T47D (cell line): Measurements from ENCODE around the gene USO1.
"Not testable (repeated sequence)": the region's sequence is repeated elsewhere in the genome, so short reads cannot be mapped to it uniquely, and the experiment has no call there.

Experiments
- DNase-seq, 2 experiments: peaks; one replicate each; pipeline versions ENCODE4 v3.0.0 to v3.0.0-alpha.2; 2011 to 2012; ENCODE audit warnings: low read depth in 1 of 2, low spot score in 1 of 2
- JUND ChIP-seq: IDR thresholded peaks from 2 replicates; pipeline ENCODE4 v1.6.1; 2012; ENCODE audit warnings: low read depth
- in situ Hi-C: cut with HindIII; loops from 2 replicates; pipeline ENCODE4 v1.10.0; 2016; ENCODE audit warnings: low sequenced_read_pairs, low pct_unique_long_range_greater_than_20kb

USO1 gene

DNA sequence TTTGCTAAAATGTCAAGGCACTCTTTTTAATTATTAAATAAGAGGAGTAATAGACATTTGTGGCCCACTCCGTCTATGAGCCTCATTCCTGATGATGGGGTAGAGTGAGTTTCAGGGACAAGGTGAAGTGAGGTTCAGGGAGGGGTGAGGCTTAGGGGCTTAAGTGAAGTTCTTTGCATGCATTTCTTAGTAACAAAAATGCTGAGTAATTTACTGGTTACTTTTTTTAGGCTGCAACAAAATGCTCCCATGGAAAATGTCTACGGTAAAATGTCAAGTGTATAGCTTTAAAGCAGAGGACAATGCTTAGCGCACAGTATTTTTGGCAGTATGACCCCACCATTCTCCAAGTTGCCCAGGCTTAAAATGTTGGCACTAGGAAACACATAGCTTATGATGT is 2.0 kb upstream of the USO1 start:
- no peak for DNase-seq
- in situ Hi-C loops = no loop called here
- no peak for TF ChIP-seq JUND

- TF ChIP-seq JUND = no peak
- no peak for DNase-seq
- in situ Hi-C loops = no loop called here
Measured at GRCh38 chr4:75723163-75724065, 963 bp upstream of the USO1 start.

GRCh38 chr4:75724867-75725724 is 719 bp downstream of the USO1 start:
- in situ Hi-C loops = no loop called here
- TF ChIP-seq JUND = no peak
- peak; percentile 10 to 67 for DNase-seq

- in situ Hi-C loops, DNase-seq: not testable (repeated sequence)
Measured at GRCh38 chr4:75725942-75726538, 1.7 kb downstream of the USO1 start.

DNA sequence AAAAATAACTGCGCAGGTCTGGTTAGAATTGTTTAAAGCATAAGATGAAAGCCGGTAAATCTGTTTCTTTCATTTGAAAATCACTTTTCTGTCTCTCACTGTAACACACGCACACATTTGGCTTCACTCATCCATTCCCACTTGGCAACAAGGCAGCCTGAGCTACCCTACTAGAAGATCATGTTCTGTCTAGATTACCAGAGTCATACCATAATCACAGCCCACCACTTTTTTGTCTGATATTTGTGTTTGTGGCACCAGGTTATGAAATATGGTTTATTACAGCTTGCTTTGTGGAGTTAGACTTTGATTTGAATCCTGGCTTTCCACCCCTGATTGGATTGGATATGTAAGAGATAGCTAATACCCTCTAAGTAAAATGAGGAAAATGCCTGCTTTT is 2.2 kb downstream of the USO1 start:
- in situ Hi-C loops = no loop called here
- no peak for DNase-seq
- TF ChIP-seq JUND = no peak

- in situ Hi-C loops = no loop called here
Measured at GRCh38 chr4:75727073-75727472, 2.7 kb downstream of the USO1 start.

DNA sequence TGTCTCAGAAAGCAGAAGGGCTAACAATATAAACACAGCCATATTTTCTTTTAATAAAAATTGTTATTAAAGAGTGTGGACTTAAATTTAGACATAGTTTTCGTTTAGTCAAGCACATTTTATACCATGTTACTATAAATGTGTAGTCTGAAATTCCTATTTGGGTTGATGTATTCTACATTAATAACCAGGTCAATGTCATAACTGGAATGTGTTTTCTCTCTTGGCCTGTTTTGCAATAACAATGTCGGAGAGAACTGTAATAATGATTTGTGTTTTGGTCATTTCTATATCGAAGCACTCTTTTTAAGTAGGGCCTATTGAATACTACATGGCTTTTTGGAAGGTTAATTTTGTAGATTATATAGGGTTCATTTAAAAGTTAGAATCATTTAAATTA is 5.5 kb downstream of the USO1 start:
- TF ChIP-seq JUND = no peak
- DNase-seq = no peak
- in situ Hi-C loops = no loop called here

More at GRCh38 chr4:75727073-75727472, 2.7 kb downstream of the USO1 start:
- TF ChIP-seq JUND = no peak
- DNase-seq = no peak

GRCh38 chr4:75733369-75733768 is 9.0 kb downstream of the USO1 start:
- in situ Hi-C loops = no loop called here
- no peak for DNase-seq
- no peak for TF ChIP-seq JUND

DNA sequence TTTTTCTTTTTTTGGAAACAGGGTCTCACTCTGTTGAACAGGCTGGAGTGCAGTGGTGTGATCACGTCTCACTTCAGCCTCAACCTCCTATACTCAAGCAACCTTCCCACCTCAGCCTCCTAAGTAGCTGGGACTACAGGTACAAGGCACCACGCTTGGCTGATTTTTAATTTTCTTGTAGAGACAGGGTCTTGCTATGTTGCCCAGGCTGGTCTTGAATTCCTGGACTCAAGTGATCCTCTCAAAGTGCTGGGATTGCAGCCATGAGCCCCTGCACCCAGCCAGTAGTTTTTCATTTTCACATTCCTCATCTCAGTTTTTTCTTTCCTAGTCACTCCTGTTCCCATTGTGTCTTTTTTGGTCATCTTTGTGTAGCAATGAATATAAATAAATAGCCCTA is 11.1 kb downstream of the USO1 start:
- TF ChIP-seq JUND = no peak
- no peak for DNase-seq
- in situ Hi-C loops = no loop called here

GRCh38 chr4:75736862-75737261 is 12.5 kb downstream of the USO1 start:
- in situ Hi-C loops = no loop called here
- DNase-seq = no peak
- TF ChIP-seq JUND = no peak

DNA sequence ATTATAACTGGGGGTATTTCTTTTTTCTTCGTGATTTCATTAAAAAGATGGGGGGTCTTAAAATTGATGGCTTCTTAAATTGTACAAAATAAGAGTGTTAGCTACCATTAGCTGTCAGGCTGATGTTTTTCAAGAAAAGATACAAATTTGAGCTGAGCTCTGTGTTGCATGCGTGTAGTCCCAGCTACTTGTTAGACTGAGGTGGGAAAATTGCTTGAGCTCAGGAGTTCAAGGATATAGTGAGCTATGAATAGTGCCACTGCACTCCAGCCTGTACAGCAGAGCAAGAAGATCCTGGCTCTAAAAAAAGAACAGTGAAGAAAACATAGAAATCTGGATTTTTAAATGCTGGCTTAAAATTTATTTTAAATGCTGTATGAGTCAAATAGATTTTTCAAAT is 13.0 kb downstream of the USO1 start:
- in situ Hi-C loops = no loop called here
- no peak for TF ChIP-seq JUND
- no peak for DNase-seq

GRCh38 chr4:75741027-75741426 is 16.6 kb downstream of the USO1 start:
- in situ Hi-C loops = no loop called here
- no peak for TF ChIP-seq JUND

GRCh38 chr4:75742451-75742850 is 18.1 kb downstream of the USO1 start:
- in situ Hi-C loops = no loop called here
- DNase-seq = no peak
- no peak for TF ChIP-seq JUND

More at GRCh38 chr4:75741027-75741426, 16.6 kb downstream of the USO1 start:
- peak in 1 of 2 experiments; percentile 9 for DNase-seq
